Panc1 (cell line): ENCODE results near the gene NPTX2.

Experiments
- CTCF ChIP-seq: fragments of 450-650 bp; IDR thresholded peaks from 2 replicates; pipeline ENCODE4 v1.5.1; 2017; ENCODE audit warnings: mild to moderate bottlenecking
- POLR2AphosphoS5 ChIP-seq: IDR thresholded peaks from 2 replicates; pipeline ENCODE4 v1.6.1; 2012; ENCODE audit warnings: mild to moderate bottlenecking, low read depth, low read length, moderate library complexity
- TCF7L2 ChIP-seq: IDR thresholded peaks from 2 replicates; pipeline ENCODE4 v1.6.1; 2011; ENCODE audit warnings: mild to moderate bottlenecking, low read depth, low read length, inconsistent platforms

DNA sequence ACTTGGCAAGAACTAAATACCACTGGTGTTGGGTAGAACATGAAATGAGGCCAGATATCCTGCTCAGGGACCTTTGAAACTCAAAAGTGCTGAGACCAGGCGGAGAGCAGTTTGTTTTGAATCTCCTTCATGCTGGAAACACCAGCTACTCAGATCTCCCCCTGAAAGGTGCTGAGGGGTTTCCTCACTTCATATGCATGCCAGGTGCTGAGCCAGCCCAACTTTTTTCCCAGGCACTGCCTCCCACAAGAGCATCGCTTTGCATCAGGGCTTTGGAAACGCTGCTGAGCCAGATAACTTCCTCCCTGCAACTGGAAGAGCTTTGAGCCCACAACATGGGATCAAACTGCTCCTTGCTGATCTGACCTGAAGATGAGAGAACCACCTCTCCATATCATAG, 13.7 kb downstream of the NPTX2 start:
- TF ChIP-seq CTCF = no peak
- TF ChIP-seq TCF7L2 = no peak
- TF ChIP-seq POLR2AphosphoS5 = no peak
